CD8-positive, alpha-beta memory T cell (primary cell): Measurements from ENCODE around the gene CORO2B. TPM values are rescaled to one million over a fixed set of nuclear protein-coding genes. Genes with fewer than 3 reads are reported as not detected.

Experiments
- CTCF ChIA-PET: fragments of 350-600 bp; sonication (Branson Sonifier 250); formaldehyde crosslinking; loops from one replicate; lab custom pipeline; 2021; ENCODE audit warnings: antibody characterized with exemption; lab: Charles Lee
- POLR2A ChIA-PET: fragments of 350-600 bp; sonication (Branson Sonifier 250); formaldehyde crosslinking; loops from one replicate; lab custom pipeline; 2021; ENCODE audit warnings: antibody characterized with exemption; lab: Charles Lee
- DNase-seq, 5 donors: peaks; one replicate each; pipeline versions ENCODE4 v3.0.0 to v3.0.0-alpha.2; 2020 to 2022; ENCODE audit warnings: mixed read lengths in 1 of 5
- H3K27ac ChIP-seq: one replicate; pipeline ENCODE4 v1.7.0; 2013; ENCODE audit warnings: low read depth, mild to moderate bottlenecking, low read length, moderate library complexity
- H3K27me3 ChIP-seq: 2 replicates; pipeline ENCODE4 v1.7.0; 2013; ENCODE audit warnings: low read length, mild to moderate bottlenecking; ENCODE audit not compliant: insufficient read depth, poor library complexity, severe bottlenecking
- H3K36me3 ChIP-seq: 2 replicates; pipeline ENCODE4 v1.7.0; 2013; ENCODE audit warnings: mild to moderate bottlenecking, low read length, moderate library complexity; ENCODE audit not compliant: insufficient read depth
- H3K4me1 ChIP-seq: 2 replicates; pipeline ENCODE4 v1.7.0; 2013; ENCODE audit warnings: mild to moderate bottlenecking, low read length, moderate library complexity; ENCODE audit not compliant: insufficient read depth
- H3K4me3 ChIP-seq: 2 replicates; pipeline ENCODE4 v1.7.0; 2013; ENCODE audit warnings: mild to moderate bottlenecking, low read length
- H3K9me3 ChIP-seq: 2 replicates; pipeline ENCODE4 v1.7.0; 2013; ENCODE audit warnings: mild to moderate bottlenecking, low read length
- H3K27ac Mint-ChIP-seq, 8 donors: one replicate each; pipeline ENCODE4 v1.8.0; 2020 to 2021; ENCODE audit warnings: mixed read lengths in 8 of 8, mild to moderate bottlenecking in 6 of 8, inconsistent platforms in 3 of 8, moderate library complexity in 3 of 8
- H3K27me3 Mint-ChIP-seq, 2 donors: one replicate each; pipeline ENCODE4 v1.8.0; 2020 to 2021; ENCODE audit warnings: mixed read lengths in 2 of 2, mild to moderate bottlenecking in 1 of 2, moderate library complexity in 1 of 2
- H3K36me3 Mint-ChIP-seq, 3 donors: one replicate each; pipeline ENCODE4 v1.8.0; 2020 to 2021; ENCODE audit warnings: mixed read lengths in 3 of 3, inconsistent platforms in 1 of 3, mild to moderate bottlenecking in 1 of 3
- H3K4me1 Mint-ChIP-seq, 3 donors: one replicate each; pipeline ENCODE4 v1.8.0; 2020 to 2021; ENCODE audit warnings: mixed read lengths in 3 of 3, inconsistent platforms in 1 of 3, mild to moderate bottlenecking in 1 of 3
- H3K4me3 Mint-ChIP-seq, 7 donors: one replicate each; pipeline ENCODE4 v1.8.0; 2020 to 2021; ENCODE audit warnings: mixed read lengths in 7 of 7, mild to moderate bottlenecking in 6 of 7, moderate library complexity in 4 of 7, inconsistent platforms in 2 of 7
- H3K9me3 Mint-ChIP-seq, 5 donors: one replicate each; pipeline ENCODE4 v1.8.0; 2020 to 2022; ENCODE audit warnings: mixed read lengths in 5 of 5, mild to moderate bottlenecking in 3 of 5, moderate library complexity in 2 of 5, inconsistent platforms in 1 of 5
- polyA plus RNA-seq: library from polyadenylated mRNA; unstranded; fragments of 300-500 nt; fragmentation: Illumina TruSeq; gene quantifications from one replicate; pipeline ENCODE4 v1.2.3, GENCODE V29; 2021
- total RNA-seq, 2 experiments: library from RNA; stranded (reverse); gene quantifications; one replicate each; pipeline ENCODE4 v1.2.3, GENCODE V29; 2021

Gene CORO2B
- total and polyA plus RNA-seq, 3 experiments from 2014 or later = not detected

DNA sequence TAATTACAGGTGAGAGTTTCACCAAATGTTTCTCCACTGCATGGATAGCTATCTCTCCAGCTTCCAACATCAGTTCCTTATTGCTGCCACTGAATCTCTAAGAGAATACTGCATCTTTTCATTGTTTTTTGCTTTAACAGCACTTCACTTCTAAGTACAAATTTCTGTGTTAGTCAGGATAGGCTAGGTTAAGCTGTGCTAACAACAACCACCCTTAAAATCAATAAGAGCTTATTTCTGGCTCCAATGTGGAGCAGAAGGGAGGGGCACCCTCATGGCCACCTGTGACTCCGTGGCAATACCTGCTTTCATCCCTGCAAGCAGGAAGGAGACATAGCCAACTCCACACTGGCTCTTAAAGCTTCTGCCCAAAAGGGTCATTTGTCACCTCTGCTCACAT, 36.4 kb upstream of the CORO2B start:
- H3K27ac ChIP-seq = no peak overlapping the region
- no peaks in the 10 kb centered on the region for H3K27me3 ChIP-seq
- ChIA-PET POLR2A (no interaction called here), CTCF (interaction anchor here (1.1 kb wide), 1 partner anchor 334 kb away, joined by 4 read pairs; no protein-coding TSS in a partner anchor)
- Mint-ChIP-seq H3K27ac (no peak overlapping the region), H3K9me3 (peaks cover 2 to 6% (median 3%) of the 10 kb centered on the region in 5 donors), H3K36me3 (no peaks in the 10 kb centered on the region), H3K4me3 (no peak overlapping the region), H3K27me3 (peaks cover 13 to 46% of the 10 kb centered on the region in 2 donors), H3K4me1 (no peaks in the 10 kb centered on the region)
- DNase-seq = no peak
- H3K9me3 ChIP-seq = no peaks in the 10 kb centered on the region
- H3K36me3 ChIP-seq = no peaks in the 10 kb centered on the region
- no peaks in the 10 kb centered on the region for H3K4me1 ChIP-seq
- H3K4me3 ChIP-seq = no peak overlapping the region

DNA sequence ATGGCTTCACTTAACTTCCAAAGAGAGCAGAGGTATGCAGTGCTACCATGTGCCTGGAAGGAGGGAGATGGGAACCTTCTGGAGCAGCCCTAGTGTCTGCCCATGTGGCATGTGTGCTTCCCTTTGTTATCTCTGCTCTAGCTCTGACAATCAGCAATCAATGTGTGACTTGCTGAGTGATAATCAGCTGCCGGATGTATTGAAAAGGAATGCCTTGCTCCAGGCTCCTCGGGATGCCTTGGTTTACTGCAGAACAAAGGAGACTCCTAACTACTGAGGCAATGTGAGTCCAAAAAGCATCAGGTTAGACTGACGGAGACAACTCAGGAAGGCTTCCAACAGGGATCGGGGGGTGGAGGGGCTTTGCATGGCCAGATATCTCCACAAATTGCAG, 36.0 kb upstream of the CORO2B start:
- no peaks in the 10 kb centered on the region for H3K4me1 ChIP-seq
- no peaks in the 10 kb centered on the region for H3K27me3 ChIP-seq
- DNase-seq = no peak
- Mint-ChIP-seq H3K36me3 (no peaks in the 10 kb centered on the region), H3K27ac (peak overlapping the region in 1 of 8 donors; percentile 71), H3K27me3 (peaks cover 15 to 49% of the 10 kb centered on the region in 2 donors), H3K9me3 (peaks cover 2 to 6% (median 3%) of the 10 kb centered on the region in 5 donors), H3K4me3 (no peak overlapping the region), H3K4me1 (no peaks in the 10 kb centered on the region)
- ChIA-PET CTCF (no interaction called here), POLR2A (no interaction called here)
- no peak overlapping the region for H3K4me3 ChIP-seq
- H3K9me3 ChIP-seq = no peaks in the 10 kb centered on the region
- no peaks in the 10 kb centered on the region for H3K36me3 ChIP-seq
- no peak overlapping the region for H3K27ac ChIP-seq

DNA sequence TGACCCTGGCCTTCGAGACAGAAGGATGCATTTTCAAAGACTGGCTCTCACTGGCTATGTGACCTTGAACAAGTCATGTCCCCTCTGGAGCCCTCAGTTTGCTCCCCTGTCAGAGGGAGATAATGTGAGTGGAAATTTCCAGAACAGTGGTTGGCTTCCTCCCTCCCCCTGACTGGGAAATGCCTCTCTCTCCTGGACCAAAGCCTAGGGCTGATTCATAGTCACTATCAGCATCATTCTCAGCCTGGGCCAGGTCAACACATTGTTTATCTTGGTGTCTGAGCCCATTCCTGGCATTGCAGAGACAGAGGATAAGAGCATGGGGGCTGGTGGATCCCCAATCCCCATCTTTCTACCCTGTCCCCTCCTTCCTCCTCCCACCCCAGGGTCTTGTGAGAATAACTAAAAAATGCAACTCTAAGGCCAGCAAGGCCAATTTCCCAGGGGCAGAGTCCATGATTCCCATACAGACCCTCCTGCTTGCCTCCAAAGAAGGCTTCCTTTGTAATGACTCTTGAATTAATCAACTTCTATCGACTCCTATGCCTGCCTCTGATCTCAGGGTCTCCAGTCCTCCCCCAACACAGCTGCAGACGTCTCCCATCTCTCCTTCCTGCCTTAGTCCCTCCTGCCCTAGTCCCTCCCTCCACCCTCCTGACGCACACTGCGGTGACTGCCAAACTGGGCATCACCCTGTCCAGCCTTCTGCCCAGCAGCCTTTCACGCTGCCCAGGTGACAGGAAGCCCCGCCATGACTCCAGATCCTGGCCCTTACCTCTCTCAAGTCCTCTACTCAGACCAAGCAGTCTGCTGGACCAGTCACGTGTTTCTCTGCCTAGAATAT, 35.4 kb upstream of the CORO2B start:
- Histone ChIP-seq H3K27ac (no peak overlapping the region), H3K4me1 (no peaks in the 10 kb centered on the region), H3K9me3 (no peaks in the 10 kb centered on the region), H3K4me3 (no peak overlapping the region), H3K36me3 (no peaks in the 10 kb centered on the region), H3K27me3 (no peaks in the 10 kb centered on the region)
- H3K27ac Mint-ChIP-seq = peak overlapping the region in 1 of 8 donors; percentile 71
- H3K36me3 Mint-ChIP-seq = no peaks in the 10 kb centered on the region
- no peaks in the 10 kb centered on the region for H3K4me1 Mint-ChIP-seq
- CTCF ChIA-PET = no interaction called here
- POLR2A ChIA-PET = no interaction called here
- H3K9me3 Mint-ChIP-seq = peaks cover 2 to 6% (median 3%) of the 10 kb centered on the region in 5 donors
- no peak overlapping the region for H3K4me3 Mint-ChIP-seq
- H3K27me3 Mint-ChIP-seq = peaks cover 17 to 49% of the 10 kb centered on the region in 2 donors
- DNase-seq = no peak

DNA sequence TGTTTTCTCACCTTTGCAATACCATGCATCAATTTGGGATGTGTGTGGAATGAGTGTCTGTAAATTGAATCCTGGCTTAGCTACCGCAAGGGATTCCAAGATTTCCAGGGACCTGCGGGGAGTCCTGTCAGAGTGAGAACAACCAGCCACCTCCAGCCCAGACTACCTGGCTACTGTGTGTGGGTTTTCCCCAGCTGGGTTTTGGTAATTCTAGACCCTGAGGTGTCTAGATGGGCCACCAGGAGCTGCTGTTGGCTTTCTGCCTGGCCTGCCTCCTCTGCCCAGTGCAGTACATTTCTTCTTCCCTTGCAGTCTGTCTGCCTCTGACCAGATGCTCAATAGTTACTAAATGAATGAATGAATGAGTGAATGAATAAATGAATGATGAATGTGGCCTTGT, 32.5 kb upstream of the CORO2B start:
- no peak for DNase-seq
- ChIA-PET CTCF (interaction anchor here (1.5 kb wide), 1 partner anchor 13 kb away, joined by 7 read pairs; no protein-coding TSS in a partner anchor), POLR2A (no interaction called here)
- Histone ChIP-seq H3K4me1 (no peaks in the 10 kb centered on the region), H3K4me3 (no peak overlapping the region), H3K36me3 (no peaks in the 10 kb centered on the region), H3K9me3 (no peaks in the 10 kb centered on the region), H3K27me3 (peaks cover 3% of the 10 kb centered on the region), H3K27ac (no peak overlapping the region)
- Mint-ChIP-seq H3K4me1 (no peaks in the 10 kb centered on the region), H3K27ac (no peak overlapping the region), H3K27me3 (peaks cover 24 to 43% of the 10 kb centered on the region in 2 donors), H3K36me3 (no peaks in the 10 kb centered on the region), H3K4me3 (no peak overlapping the region), H3K9me3 (no peaks in the 10 kb centered on the region)

DNA sequence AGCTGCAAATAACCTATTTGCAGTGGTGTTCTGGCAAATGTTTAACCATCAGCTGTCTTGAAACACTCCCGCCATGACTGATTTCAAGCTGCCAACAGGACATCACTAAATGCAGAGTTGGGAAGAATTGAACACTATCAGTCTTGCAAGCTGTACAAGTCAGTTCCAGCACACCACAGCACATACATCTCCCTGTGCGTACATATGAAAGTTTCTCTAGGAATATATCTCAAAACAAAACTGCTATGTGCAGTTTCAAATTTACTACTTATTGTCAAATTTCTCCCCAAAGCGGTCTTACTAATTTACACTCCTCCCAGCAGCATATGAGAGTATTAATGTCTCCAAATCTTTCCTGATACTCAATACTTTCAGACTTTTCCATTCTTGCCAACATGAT, 30.4 kb upstream of the CORO2B start:
- H3K4me1 ChIP-seq = no peaks in the 10 kb centered on the region
- no peak for DNase-seq
- H3K4me3 Mint-ChIP-seq = no peak overlapping the region
- H3K9me3 ChIP-seq = no peaks in the 10 kb centered on the region
- no peak overlapping the region for H3K27ac Mint-ChIP-seq
- H3K36me3 Mint-ChIP-seq = no peaks in the 10 kb centered on the region
- peaks cover 3% of the 10 kb centered on the region for H3K27me3 ChIP-seq
- no peaks in the 10 kb centered on the region for H3K4me1 Mint-ChIP-seq
- H3K9me3 Mint-ChIP-seq = no peaks in the 10 kb centered on the region
- H3K27me3 Mint-ChIP-seq = peaks cover 23 to 40% of the 10 kb centered on the region in 2 donors
- no peak overlapping the region for H3K4me3 ChIP-seq
- H3K36me3 ChIP-seq = no peaks in the 10 kb centered on the region
- ChIA-PET POLR2A (no interaction called here), CTCF (interaction anchor here (4.0 kb wide), 1 partner anchor 12 kb away, joined by 25 read pairs; no protein-coding TSS in a partner anchor)
- H3K27ac ChIP-seq = no peak overlapping the region

DNA sequence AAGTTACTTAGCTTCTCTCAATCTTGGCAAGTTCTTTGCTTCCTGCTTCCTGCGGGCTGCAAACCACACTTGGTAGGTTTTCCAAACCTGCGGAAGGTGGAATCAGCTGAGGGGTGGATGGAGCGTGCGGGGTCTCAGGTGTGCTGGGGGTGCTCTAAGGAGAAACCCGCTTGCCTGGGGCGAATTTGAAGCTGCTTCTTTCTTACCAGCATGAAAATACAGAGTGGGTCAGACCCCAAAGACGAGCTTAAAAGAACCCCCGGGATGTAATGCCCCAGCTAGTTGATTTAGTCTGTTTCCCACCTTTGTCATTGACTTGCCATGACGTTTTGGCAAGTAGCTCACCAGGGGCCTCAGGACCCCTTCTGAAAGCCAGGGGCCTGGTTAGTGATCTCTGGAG, 28.8 kb upstream of the CORO2B start:
- H3K4me1 ChIP-seq = no peaks in the 10 kb centered on the region
- H3K27ac ChIP-seq = no peak overlapping the region
- Mint-ChIP-seq H3K4me3 (no peak overlapping the region), H3K27ac (no peak overlapping the region), H3K4me1 (no peaks in the 10 kb centered on the region), H3K9me3 (no peaks in the 10 kb centered on the region), H3K27me3 (peaks cover 23 to 46% of the 10 kb centered on the region in 2 donors), H3K36me3 (no peaks in the 10 kb centered on the region)
- no peak for DNase-seq
- ChIA-PET CTCF (interaction anchor here (0.7 to 4.0 kb wide), 13 partner anchors 9 to 333 kb away, joined by 3 to 25 read pairs (median 4); no protein-coding TSS in a partner anchor), POLR2A (no interaction called here)
- H3K9me3 ChIP-seq = no peaks in the 10 kb centered on the region
- no peak overlapping the region for H3K4me3 ChIP-seq
- H3K27me3 ChIP-seq = peaks cover 3% of the 10 kb centered on the region
- no peaks in the 10 kb centered on the region for H3K36me3 ChIP-seq

DNA sequence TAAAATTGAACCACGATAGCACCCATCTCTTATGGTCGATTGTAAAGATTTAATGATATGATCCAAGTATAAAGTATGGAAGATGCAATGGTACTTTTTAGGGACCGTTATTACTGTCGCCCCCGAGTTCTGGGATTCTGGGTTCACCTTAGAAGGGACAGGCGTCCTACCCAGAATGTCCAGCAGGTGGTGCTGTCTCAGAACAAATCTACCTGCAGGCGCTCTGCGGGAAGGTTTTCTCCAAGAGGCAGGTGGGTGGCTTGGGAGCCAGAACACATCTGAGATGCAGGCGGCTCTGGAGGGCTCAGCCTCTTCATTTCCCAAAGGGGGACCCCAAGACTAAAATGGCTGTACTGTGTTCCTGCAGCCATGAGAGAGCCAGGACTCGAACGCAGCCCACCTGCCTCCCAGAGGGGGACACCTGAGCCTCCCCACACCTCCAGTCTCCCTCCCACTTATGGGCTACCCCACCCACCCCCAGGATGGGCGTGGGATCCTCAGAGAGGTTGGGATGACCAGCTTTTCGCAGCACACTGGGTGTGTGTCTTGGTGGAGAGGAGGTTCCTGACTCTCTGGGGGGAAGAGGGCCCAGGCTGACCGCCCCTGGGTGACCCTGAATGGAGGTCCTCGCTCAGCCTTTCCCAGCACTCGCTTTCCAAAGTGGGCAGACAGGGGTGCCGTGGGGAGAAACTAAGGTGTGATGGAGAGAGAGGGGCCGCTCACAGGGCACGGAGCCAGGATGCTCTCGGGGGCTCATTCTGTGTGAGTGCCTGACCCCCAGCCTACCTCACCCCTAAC, 28.1 kb upstream of the CORO2B start:
- no peaks in the 10 kb centered on the region for H3K36me3 ChIP-seq
- H3K4me1 ChIP-seq = no peaks in the 10 kb centered on the region
- Mint-ChIP-seq H3K36me3 (no peaks in the 10 kb centered on the region), H3K27me3 (peaks cover 28 to 53% of the 10 kb centered on the region in 2 donors), H3K4me1 (no peaks in the 10 kb centered on the region), H3K4me3 (no peak overlapping the region), H3K27ac (no peak overlapping the region), H3K9me3 (no peaks in the 10 kb centered on the region)
- CTCF ChIA-PET = interaction anchor here (1.1 to 4.0 kb wide), 10 partner anchors 9 to 333 kb away, joined by 3 to 25 read pairs (median 4); no protein-coding TSS in a partner anchor
- no peak overlapping the region for H3K27ac ChIP-seq
- H3K4me3 ChIP-seq = no peak overlapping the region
- peak; percentile 37 to 76 (median 57) for DNase-seq
- H3K9me3 ChIP-seq = no peaks in the 10 kb centered on the region
- POLR2A ChIA-PET = no interaction called here
- peaks cover 3% of the 10 kb centered on the region for H3K27me3 ChIP-seq

DNA sequence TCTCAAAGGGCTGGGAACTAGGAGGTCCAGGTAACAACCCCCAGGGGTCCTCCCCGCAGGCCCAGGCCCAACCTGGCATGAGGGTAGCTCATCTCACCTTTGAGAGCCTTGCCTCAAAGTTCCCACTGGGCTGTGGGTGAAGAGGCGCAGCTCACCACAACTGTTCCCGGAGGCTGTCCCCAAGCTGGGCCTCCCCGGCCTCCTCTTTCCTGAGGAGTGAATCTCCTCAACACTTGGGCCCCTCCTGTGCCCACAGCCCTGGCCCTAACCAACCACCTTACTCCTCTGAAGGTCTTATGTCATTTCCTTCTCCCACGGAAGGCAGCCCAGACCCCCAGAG, 27.5 kb upstream of the CORO2B start:
- Mint-ChIP-seq H3K27ac (no peak overlapping the region), H3K4me1 (no peaks in the 10 kb centered on the region), H3K36me3 (no peaks in the 10 kb centered on the region), H3K9me3 (no peaks in the 10 kb centered on the region), H3K4me3 (no peak overlapping the region), H3K27me3 (peaks cover 24 to 57% of the 10 kb centered on the region in 2 donors)
- Histone ChIP-seq H3K4me1 (no peaks in the 10 kb centered on the region), H3K36me3 (no peaks in the 10 kb centered on the region), H3K27me3 (peaks cover 3% of the 10 kb centered on the region), H3K27ac (no peak overlapping the region), H3K4me3 (no peak overlapping the region), H3K9me3 (no peaks in the 10 kb centered on the region)
- CTCF ChIA-PET = interaction anchor here (1.5 to 4.0 kb wide), 3 partner anchors 9 to 332 kb away, joined by 4 to 25 read pairs (median 19); no protein-coding TSS in a partner anchor
- POLR2A ChIA-PET = no interaction called here
- no peak for DNase-seq
